NOMO-1 treated with DMSO at 0.1 percent for 48 hours (cell line): ENCODE data around the gene MIER2.
A peak's percentile ranks its signal among the peaks of the same experiment; 100 is the strongest.
"Not testable (repeated sequence)": the region's sequence is repeated elsewhere in the genome, so short reads cannot be mapped to it uniquely, and the experiment has no call there.

Experiments used
- DNase-seq: peaks from one replicate; lab custom pipeline; 2025; ENCODE audit not compliant: unreplicated experiment; lab: John Stamatoyannopoulos, UW

Gene MIER2

GRCh38 chr19:344625-345319 lies at the start of gene MIER2:
MIER2 (minus strand) TSS chr19:344796; CDS start chr19:344782, 14 bp downstream.
- peak; percentile 22 for DNase-seq

- DNase-seq = not testable (repeated sequence)
These were observed 49.0 kb upstream of the MIER2 start for GRCh38 chr19:393560-393959.

DNA sequence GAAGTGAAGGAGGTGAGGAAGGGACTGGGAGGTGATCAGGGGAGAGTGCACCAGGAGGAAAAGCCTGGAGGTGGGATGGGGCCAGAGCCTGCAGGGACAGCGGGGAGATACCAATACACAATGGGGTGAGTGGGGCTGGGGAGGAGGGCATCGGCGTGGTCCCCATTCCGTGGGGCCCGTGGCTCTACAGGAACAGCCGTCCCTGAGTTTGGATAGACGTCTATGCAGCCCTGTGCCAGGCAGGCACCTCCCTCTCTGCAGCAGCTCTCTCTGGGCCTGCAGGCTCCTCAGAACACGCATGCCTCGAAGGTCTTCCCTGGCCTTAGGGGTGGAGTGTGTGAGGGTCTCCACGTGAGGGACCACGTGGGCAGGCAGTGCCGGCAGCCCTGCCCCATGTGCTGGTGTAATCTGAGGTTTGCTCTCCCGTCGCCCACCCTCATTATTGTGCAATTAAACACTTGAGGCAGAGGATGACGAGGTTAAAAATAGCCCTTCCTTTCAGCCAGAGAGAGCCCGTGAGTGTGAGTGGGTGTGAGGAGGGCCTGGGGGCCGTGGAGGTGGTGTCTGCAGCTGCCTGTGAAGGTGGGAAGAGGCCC lies 47.9 kb upstream of the MIER2 start:
- DNase-seq = no peak

GRCh38 chr19:391726-392374 lies 47.3 kb upstream of the MIER2 start:
- no peak for DNase-seq

DNA sequence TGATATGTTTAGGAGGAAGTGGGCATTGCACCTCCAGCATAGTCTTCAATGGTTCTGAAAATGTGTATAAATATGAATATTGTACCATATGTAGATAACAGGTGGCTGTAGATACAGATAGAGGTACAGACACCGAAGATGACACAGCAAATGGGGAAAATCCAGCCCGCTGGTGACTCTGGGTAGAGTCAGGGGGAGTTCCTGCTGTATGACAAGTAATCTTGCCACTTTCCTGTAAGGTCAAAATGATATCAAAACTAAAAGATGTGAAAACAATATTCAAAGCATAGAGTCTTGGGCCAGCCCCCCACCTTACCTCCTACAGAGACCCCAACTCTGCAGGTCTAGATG lies 46.6 kb upstream of the MIER2 start:
- DNase-seq = no peak

- no peak for DNase-seq
These were observed 46.0 kb upstream of the MIER2 start for GRCh38 chr19:390386-391206.

GRCh38 chr19:389935-390289 lies 45.3 kb upstream of the MIER2 start:
- no peak for DNase-seq

- DNase-seq = no peak
These were observed 44.8 kb upstream of the MIER2 start for GRCh38 chr19:389255-389934.

- DNase-seq = no peak
These were observed 44.1 kb upstream of the MIER2 start for GRCh38 chr19:388691-389090.

DNA sequence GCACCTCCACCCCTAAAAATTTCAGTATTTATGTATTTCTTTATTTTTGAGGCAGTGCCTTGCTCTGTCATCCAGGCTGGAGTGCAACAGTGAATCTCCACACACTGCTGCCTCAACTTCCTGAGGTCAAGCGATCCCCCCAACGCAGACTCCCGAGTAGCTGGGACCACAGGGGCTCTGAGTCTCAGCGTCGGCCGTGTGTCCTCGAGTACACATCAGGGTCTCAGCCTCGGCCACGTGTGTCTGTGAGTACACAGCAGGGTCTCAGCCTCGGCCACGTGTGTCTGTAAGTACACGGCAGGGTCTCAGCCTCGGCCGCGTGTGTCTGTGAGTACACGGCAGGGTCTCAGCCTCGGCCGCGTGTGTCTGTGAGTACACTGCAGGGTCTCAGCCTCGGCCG lies 43.2 kb upstream of the MIER2 start:
- no peak for DNase-seq

DNA sequence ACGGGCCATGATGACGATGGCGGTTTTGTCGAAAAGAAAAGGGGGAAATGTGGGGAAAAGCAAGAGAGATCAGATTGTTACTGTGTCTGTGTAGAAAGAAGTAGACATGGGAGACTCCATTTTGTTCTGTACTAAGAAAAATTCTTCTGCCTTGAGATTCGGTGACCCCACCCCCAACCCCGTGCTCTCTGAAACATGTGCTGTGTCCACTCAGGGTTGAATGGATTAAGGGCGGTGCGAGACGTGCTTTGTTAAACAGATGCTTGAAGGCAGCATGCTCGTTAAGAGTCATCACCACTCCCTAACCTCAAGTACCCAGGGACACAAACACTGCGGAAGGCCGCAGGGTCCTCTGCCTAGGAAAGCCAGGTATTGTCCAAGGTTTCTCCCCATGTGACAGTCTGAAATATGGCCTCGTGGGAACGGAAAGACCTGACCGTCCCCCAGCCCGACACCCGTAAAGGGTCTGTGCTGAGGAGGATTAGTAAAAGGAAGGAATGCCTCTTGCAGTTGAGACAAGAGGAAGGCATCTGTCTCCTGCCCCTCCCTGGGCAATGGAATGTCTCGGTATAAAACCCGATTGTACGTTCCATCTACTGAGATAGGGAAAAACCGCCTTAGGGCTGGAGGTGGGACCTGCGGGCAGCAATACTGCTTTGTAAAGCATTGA lies 42.2 kb upstream of the MIER2 start:
- not testable (repeated sequence) for DNase-seq

GRCh38 chr19:386189-386588 lies 41.6 kb upstream of the MIER2 start:
- DNase-seq = not testable (repeated sequence)

DNA sequence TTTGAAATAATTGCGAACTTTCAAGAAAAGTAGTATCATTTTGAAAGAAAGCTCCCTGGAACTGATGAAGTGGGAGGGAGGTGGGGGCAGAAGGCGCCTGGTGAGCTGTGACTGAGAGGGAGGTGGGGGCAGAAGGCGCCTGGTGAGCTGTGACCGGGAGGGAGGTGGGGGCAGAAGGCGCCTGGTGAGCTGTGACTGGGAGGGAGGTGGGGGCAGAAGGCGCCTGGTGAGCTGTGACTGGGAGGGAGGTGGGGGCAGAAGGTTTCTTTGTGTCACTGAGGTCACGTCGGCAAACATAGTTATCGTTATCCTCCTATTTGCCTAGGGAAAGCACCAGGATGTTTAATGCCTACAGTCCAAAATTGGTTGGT lies 40.2 kb upstream of the MIER2 start:
- DNase-seq = no peak

GRCh38 chr19:383922-384798 lies 39.6 kb upstream of the MIER2 start:
- no peak for DNase-seq

- no peak for DNase-seq
These were observed 38.4 kb upstream of the MIER2 start for GRCh38 chr19:383040-383439.

- DNase-seq = peak; percentile 53
These were observed 38.0 kb upstream of the MIER2 start for GRCh38 chr19:382578-382977.

- DNase-seq = not testable (repeated sequence)
These were observed 37.3 kb upstream of the MIER2 start for GRCh38 chr19:381901-382300.

GRCh38 chr19:380618-381219 lies 36.1 kb upstream of the MIER2 start:
- not testable (repeated sequence) for DNase-seq

DNA sequence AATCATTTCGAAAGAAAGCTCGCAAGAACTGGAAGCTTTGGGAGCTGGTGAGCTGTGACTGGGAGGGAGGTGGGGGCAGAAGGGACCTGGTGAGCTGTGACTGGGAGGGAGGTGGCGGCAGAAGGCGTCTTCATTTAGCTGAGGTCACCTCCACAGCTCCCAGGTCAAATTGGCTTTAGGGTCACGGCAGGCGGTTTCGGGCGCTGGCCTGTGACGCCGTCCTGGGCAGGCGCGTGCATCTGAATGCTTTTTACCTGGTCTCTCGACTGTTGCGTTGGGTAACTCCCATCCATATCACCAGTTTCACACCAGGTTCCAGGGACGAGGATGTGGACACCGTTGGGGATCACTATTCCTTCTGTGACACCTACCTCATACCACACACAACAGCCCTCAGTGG lies 35.2 kb upstream of the MIER2 start:
- no peak for DNase-seq
